ENCODE measurements around the gene C10orf62.

C10orf62 gene

DNA sequence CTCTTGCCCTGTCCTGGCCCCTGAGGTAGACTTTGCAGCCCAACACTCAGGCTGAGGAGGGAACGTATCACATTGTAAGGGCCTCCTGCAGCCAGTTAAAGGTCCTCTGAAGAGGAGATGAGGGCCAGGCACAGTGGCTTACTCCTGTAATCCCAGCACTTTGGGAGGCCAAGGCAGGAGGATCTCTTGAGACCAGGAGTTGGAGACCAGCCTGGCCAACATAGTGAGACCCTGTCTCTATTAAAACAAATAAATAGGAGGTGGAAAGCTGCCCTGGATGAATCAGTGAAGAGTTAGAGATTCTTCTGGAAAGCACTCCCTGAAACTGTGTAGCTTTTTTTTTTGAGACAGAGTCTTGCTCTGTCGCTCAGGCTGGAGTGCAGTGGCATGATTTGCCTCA is 2.3 kb upstream of the C10orf62 start:
- no peak for DNase-seq

DNA sequence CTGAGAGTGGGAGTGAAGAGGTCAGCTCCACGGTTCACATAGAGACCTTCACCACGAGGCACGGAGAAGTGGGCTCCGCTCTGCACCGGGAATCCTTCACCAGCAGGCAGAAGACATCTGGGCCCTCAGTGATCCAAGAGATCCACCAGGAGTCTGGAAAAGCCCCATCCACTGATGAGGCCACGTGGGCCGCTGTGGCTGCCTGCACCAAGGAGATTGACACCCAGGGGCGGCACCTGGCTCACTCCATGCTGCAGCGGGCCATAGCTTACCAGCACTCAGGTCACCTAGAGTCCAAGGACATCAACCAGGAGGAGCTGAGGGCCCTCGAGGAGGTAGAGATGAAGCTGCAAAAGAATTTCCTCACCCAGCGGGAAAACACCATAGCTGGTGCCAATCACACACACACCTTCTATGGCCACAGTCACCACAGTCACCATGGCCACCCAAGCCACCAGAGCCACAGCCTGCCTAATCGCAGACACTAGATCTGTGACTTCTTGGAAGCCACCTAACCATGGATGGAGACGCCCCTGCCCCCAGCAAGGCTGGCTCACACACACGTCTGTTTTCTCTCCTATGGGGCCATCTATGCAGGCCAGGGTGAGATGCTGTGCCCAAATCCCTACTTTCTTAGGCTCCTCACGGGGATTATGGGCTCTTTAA is 694 bp downstream of the C10orf62 start:
- DNase-seq, result no peak

GRCh38 chr10:97590748-97591495 is 1.4 kb downstream of the C10orf62 start:
- DNase-seq, result no peak

- no peak for DNase-seq
These were observed 3.9 kb downstream of the C10orf62 start for GRCh38 chr10:97593421-97593820.

GRCh38 chr10:97596101-97597082 is 6.9 kb downstream of the C10orf62 start:
- DNase-seq, result peak; percentile 51

DNA sequence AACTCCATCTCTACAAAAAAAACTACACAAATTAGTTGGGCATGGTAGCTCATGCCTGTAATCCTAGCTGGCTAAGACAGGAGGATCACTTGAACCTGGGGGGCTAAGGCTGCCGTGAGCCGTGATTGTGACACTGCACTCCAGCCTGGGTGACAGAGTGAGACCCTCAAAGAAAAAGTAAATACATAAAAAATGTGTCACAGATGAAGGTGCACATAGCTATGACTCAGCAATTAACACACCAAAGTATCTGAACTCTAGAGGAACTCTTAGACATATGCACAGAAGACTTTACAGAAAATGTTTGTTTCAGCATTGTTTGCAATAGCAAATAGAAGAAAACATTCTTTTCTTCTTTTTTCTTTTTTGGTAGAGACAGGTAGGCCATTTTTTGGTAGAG is 8.3 kb downstream of the C10orf62 start:
- no peak for DNase-seq

- DNase-seq, result no peak
These were observed 9.1 kb downstream of the C10orf62 start for GRCh38 chr10:97598407-97599271.

DNA sequence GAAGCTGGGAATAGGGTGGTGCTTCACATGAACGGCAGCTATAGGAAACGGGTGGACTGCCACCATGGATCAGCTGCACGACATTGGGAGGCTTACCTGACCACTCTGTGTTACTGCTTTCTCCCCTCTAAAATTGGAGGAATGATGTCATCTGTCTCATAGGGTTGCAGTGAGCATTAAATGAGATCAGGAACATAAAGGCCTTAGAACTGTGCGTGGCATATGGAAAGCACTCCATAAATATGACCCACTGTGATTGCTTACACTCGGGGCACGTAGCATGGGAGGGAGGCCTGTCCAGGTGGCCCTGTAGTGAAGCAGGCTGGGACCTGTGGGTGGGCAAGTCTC is 9.7 kb downstream of the C10orf62 start:
- DNase-seq, result no peak

GRCh38 chr10:97600616-97601015 is 11.1 kb downstream of the C10orf62 start:
- DNase-seq, result no peak

DNA sequence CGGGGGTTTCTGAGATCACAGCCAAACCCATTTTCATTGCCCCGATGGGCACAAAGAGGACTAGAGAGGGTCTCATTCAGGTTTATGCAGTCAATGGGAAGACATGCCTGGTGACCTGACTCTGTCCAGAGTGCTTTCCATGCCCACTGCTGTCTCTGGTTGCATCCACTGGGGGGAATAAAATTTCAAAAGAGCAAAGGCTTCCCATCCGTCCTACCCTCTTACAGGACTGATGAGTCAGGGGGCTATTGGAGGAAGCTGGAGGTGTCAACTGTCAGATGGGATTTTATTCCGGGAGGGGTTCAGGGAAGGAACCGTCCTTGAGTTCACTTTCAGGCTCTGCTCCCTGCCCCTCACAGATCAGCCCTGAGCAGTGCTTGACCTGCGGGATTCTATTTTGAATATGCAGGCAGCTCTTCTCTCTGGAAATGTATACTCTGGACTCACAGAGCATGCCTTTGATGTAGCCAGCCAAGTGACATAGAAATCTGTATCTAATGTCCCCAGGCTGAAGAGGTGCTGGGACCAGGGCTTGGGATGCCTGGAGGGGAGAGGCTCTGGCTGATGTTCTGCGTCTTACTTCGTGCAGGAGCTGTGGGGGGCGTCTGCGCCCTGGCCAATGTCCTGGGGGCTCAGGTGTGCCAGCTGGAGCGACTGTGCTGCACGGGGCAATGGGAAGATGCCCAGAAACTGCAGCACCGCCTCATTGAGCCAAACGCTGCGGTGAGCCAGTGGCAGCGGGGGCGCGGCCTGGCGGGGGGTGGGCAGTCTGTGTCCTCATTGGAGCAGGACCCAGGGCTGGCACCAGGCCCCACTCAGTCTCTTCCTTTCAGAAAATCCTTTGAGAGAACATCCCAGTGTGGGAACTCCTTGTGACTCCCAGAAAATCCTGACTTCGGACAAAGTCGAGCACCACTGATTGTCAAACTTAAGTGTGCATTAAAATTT is 12.0 kb downstream of the C10orf62 start:
- no peak for DNase-seq

DNA sequence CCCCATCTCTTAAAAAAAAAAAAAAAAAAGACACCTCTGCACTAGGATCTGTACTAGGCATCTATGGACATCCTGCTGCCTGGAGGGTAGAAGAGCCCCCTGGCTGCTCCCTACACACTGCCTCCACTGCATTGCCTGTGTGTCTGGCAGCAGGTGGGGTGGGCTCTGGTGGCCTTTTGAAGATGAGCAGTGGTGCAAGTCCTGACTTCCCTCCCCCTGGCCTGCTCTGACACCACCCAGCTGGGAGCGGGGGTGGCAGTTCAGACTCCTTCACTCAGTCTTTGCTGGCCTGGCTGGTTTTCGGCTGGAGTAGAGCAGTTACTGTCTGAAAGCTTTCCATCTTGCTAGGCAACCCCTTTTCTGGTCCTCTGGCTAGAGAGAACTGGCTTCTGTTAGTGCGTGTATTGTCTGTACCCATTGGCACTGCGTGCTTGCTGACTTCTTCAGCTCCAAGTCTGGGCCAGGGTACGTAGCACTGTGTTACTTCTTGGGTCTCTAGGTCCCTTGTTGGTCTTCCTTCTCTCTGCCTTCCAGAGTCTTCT is 17.6 kb downstream of the C10orf62 start:
- no peak for DNase-seq

- DNase-seq, result no peak
These were observed 19.6 kb downstream of the C10orf62 start for GRCh38 chr10:97608991-97609561.

GRCh38 chr10:97611473-97611872 is 22.0 kb downstream of the C10orf62 start:
- no peak for DNase-seq

DNA sequence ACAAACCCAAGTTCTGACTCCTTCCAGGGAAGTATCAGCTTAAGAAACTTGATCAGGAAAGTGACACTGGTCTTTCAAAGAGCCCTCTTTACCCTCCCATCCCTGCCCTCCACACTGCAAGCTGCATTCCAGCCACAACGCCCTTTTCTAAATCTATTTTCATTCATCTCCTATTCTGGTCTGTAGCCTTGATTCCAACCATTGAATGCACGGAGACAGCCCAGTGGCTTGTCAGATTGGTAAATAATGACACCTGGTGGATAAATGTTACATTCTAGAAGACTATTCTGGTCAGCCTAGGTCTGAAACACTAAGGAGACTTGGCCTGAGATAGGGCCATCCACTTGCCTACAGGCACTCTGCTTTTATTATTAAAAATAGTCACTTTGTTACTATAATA is 22.9 kb downstream of the C10orf62 start:
- peak; percentile 50 for DNase-seq

- no peak for DNase-seq
These were observed 28.8 kb downstream of the C10orf62 start for GRCh38 chr10:97618285-97618684.

- DNase-seq, result no peak
These were observed 29.2 kb downstream of the C10orf62 start for GRCh38 chr10:97618733-97619132.

GRCh38 chr10:97623277-97623676 is 33.8 kb downstream of the C10orf62 start:
- no peak for DNase-seq

DNA sequence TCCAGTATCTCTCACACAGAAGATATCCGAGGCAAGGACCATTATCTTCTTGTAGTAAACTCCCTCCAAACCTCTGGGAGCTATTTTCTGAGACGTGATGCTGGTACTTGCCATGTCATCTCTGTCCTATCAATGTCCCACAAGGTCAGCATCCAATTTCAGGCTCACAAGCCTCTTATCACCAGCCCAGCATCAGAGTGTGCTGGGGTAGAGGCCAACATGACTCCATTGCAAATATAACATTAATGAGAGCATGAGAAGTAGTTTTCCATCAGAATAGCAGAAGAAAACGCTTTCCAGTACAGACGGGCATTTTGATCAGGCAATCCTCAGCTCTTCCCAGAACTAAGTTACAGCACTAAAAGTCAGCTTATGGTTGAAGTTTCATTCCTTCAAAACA is 38.2 kb downstream of the C10orf62 start:
- no peak for DNase-seq

DNA sequence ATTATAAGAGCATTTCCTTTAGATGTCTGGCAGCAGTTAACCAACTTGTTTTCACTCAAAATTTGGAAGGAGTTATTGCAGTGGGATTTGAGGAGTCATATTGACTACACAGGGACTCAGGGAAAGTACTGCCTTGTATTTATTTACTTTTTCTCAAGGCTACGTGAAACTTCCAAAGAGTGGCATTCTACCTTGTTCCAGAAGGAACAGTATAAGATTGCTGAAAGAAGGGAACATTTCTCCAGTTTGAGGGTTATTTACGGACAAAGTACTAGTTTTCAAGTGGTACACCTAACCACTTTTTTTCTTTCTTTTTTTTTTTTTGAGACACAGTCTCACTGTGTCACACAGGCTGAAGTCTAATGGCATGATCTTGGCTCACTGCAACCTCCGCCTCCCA is 38.7 kb downstream of the C10orf62 start:
- DNase-seq, result no peak

DNA sequence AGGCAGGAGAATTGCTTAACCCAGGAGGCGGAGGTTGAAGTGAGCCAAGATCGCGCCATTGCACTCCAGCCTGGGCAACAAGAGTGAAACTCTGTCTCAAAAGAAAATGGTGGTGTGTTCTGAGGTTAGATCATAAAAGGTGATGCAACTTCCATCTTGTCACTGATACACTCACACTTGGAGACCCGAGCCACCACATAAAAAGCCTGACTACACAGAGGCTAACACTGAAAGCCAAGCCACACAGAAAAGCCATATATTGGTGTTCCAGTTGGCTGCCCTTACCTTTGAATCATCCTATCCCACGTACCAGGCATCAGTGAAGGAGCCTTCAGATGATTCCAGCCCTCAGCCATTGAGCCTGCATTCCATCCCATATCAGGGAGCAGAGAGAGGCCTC is 39.8 kb downstream of the C10orf62 start:
- no peak for DNase-seq

GRCh38 chr10:97631098-97631497 is 41.6 kb downstream of the C10orf62 start:
- DNase-seq, result no peak
